NB4 (cell line): Measurements from ENCODE around the gene MMP21.

Experiments used
- DNase-seq: peaks from one replicate; pipeline ENCODE4 v3.0.0; 2010; ENCODE audit warnings: low read depth
- H3K4me3 ChIP-seq: one replicate; pipeline ENCODE4 v1.5.1; 2011; ENCODE audit warnings: mild to moderate bottlenecking, low read depth, low read length, moderate library complexity
- CTCF ChIP-seq: IDR thresholded peaks from one replicate; pipeline ENCODE4 v1.5.1; 2012; ENCODE audit warnings: low read depth, low read length
- MAX ChIP-seq: IDR thresholded peaks from 2 replicates; pipeline ENCODE4 v1.6.1; 2011; ENCODE audit warnings: low read depth, low read length
- MYC ChIP-seq: IDR thresholded peaks from 2 replicates; pipeline ENCODE4 v1.6.1; 2011; ENCODE audit warnings: low read depth, low read length
- POLR2A ChIP-seq: IDR thresholded peaks from 2 replicates; pipeline ENCODE4 v1.6.1; 2011; ENCODE audit warnings: mild to moderate bottlenecking; ENCODE audit not compliant: insufficient read length; ENCODE audit errors: extremely low read depth

Gene MMP21

GRCh38 chr10:125770844-125771243 is 4.8 kb downstream of the MMP21 start:
- TF ChIP-seq MAX: no peak
- no peak for TF ChIP-seq MYC
- TF ChIP-seq POLR2A: no peak
- TF ChIP-seq CTCF: no peak
- DNase-seq: no peak
- no peak overlapping the region for H3K4me3 ChIP-seq

- no peak for TF ChIP-seq MYC
- no peak for TF ChIP-seq MAX
- no peak for TF ChIP-seq POLR2A
- no peak for DNase-seq
- H3K4me3 ChIP-seq: no peak overlapping the region
Measured at GRCh38 chr10:125769175-125769574, 6.4 kb downstream of the MMP21 start.

GRCh38 chr10:125768219-125768855 is 7.3 kb downstream of the MMP21 start:
- no peak for TF ChIP-seq POLR2A
- no peak for TF ChIP-seq CTCF
- no peak for TF ChIP-seq MYC
- no peak for TF ChIP-seq MAX
- no peak overlapping the region for H3K4me3 ChIP-seq
- no peak for DNase-seq

- H3K4me3 ChIP-seq: no peak overlapping the region
- no peak for DNase-seq
- TF ChIP-seq POLR2A (no peak), MAX (no peak), CTCF (no peak), MYC (no peak)
Measured at GRCh38 chr10:125766511-125766910, 9.1 kb downstream of the MMP21 start.

- H3K4me3 ChIP-seq: no peak overlapping the region
- no peak for DNase-seq
- TF ChIP-seq CTCF: no peak
- no peak for TF ChIP-seq POLR2A
- TF ChIP-seq MYC: no peak
- TF ChIP-seq MAX: no peak
Measured at GRCh38 chr10:125765835-125766234, 9.8 kb downstream of the MMP21 start.

GRCh38 chr10:125762692-125763648 is 12.7 kb downstream of the MMP21 start:
- no peak for TF ChIP-seq MAX
- TF ChIP-seq MYC: no peak
- TF ChIP-seq POLR2A: no peak
- no peak for TF ChIP-seq CTCF
- no peak for DNase-seq
- no peak overlapping the region for H3K4me3 ChIP-seq
